PC-9 (cell line): Measurements from ENCODE around the gene ABHD5.

Experiments
- EZH2 ChIP-seq: fragments of 200-600 bp; sonication (generic); IDR thresholded peaks from 2 replicates; pipeline ENCODE4 v1.8.0; 2017; ENCODE audit warnings: antibody characterized with exemption, low read depth
- TF ChIP-seq, protein P1 (sequence below): fragments of 200-600 bp; sonication (generic); conservative IDR thresholded peaks from 2 replicates; pipeline ENCODE4 v1.6.1; 2017; ENCODE audit warnings: mixed run types, antibody characterized with exemption, mild to moderate bottlenecking, moderate library complexity

DNA sequence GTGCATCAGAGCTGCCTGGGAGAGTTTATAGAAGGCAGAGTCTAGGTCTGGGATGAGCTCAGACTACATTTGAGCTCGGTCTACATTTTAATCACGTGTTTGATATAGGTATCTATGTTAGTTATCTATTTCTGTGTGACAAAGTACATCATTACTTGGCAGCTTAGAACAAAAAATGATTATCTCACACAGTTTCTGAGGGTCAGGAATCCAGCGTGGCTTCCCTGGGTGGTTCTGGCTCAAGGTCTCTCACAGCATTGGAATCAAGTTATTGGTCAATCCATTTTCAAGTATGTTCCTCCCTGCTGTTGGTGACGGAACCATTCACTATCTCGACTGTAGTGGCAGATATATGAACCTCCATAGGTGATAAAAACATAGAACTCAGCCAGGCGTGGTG lies 71.7 kb downstream of the ABHD5 start:
- TF ChIP-seq, protein P1, sequence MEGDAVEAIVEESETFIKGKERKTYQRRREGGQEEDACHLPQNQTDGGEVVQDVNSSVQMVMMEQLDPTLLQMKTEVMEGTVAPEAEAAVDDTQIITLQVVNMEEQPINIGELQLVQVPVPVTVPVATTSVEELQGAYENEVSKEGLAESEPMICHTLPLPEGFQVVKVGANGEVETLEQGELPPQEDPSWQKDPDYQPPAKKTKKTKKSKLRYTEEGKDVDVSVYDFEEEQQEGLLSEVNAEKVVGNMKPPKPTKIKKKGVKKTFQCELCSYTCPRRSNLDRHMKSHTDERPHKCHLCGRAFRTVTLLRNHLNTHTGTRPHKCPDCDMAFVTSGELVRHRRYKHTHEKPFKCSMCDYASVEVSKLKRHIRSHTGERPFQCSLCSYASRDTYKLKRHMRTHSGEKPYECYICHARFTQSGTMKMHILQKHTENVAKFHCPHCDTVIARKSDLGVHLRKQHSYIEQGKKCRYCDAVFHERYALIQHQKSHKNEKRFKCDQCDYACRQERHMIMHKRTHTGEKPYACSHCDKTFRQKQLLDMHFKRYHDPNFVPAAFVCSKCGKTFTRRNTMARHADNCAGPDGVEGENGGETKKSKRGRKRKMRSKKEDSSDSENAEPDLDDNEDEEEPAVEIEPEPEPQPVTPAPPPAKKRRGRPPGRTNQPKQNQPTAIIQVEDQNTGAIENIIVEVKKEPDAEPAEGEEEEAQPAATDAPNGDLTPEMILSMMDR = no peak
- no peak for TF ChIP-seq EZH2
